Measurements from ENCODE around the gene MARCHF5. TPM values are rescaled to one million over a fixed set of nuclear protein-coding genes. Genes with fewer than 3 reads are reported as not detected.
"Not testable (repeated sequence)": the region's sequence is repeated elsewhere in the genome, so short reads cannot be mapped to it uniquely, and the experiment has no call there.

The MARCHF5 gene
- total RNA-seq, 4 donors from 2014 or later, result 10.2 to 19.2 (median 14.1) TPM

DNA sequence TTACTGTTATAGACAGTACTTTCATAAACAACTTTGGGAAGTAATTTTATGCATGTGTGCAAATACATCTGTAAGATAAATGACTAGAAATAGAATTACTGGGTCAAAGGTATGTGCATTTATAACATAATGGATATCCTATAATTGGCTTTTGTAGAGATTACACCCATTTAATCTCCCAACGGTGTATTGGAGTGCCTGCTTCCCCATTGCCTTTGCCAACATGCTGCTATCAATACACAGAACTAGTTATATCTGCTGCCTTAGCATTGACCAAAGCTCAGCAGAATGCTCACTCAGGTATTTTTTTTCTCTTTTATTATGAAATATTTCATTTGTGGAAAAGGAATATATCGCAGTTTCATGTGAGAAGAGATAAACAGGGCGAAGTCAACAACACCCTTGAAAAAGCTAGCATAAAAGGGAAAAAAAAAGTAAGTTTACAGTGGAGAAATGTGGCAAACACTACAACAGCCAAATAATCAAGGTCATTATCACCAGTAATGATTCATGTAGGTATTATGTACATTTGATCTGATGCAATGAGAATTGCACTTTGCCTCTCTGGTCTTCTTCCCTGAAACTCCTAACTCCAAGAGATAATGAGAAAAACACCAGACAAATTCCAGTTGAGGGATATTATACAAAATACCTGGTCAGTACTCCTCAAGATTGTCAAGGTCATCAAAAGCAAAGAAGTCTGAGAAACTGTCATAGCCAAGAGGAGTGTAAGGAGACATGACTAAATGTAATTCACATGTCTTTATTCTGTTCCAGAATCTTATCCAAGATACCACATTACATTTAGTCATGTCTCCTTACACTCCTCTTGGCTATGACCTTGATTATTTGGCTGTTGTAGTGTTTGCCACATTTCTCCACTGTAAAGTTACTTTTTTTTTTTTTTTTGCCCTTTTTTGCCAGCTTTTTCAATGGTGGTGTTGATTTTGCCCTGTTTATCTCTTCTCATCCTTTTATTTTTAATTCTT is 36.8 kb downstream of the MARCHF5 start:
- TF ChIP-seq, protein P1, sequence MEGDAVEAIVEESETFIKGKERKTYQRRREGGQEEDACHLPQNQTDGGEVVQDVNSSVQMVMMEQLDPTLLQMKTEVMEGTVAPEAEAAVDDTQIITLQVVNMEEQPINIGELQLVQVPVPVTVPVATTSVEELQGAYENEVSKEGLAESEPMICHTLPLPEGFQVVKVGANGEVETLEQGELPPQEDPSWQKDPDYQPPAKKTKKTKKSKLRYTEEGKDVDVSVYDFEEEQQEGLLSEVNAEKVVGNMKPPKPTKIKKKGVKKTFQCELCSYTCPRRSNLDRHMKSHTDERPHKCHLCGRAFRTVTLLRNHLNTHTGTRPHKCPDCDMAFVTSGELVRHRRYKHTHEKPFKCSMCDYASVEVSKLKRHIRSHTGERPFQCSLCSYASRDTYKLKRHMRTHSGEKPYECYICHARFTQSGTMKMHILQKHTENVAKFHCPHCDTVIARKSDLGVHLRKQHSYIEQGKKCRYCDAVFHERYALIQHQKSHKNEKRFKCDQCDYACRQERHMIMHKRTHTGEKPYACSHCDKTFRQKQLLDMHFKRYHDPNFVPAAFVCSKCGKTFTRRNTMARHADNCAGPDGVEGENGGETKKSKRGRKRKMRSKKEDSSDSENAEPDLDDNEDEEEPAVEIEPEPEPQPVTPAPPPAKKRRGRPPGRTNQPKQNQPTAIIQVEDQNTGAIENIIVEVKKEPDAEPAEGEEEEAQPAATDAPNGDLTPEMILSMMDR (IDR thresholded peaks at IDR 0.05), result no peak
- no peak for TF ChIP-seq POLR2A (IDR thresholded peaks at IDR 0.05)
- DNase-seq (ENCODE audit: low spot score in 2 of 2), result no peak
- intact Hi-C loops (cut with DNase I; ENCODE audit: low total_unique reads), result no loop called here
- 84% methylated on average over 3 of the region's 3 CpGs for WGBS, 2 donors
- H3K4me3 ChIP-seq (ENCODE audit: low read depth, poor library complexity, severe bottlenecking), result no peak overlapping the region

DNA sequence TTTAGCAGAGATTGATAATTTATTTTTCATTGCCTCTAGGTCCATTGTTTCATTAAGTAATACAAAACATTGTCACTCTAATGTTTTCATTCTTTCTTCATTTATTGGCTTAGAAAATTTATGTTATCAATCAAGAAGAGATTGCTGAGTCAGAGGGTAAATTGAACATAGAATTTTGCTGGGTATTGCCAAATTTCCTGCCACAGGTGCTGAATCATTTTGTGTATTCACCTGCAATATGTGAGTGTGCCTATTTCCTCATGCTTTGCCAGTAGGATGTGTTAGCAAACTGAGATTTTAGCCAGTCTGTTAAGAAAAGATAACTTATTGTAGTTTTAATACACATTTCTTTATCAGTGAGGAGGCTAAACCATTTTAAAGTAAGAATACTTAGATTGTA is 38.0 kb downstream of the MARCHF5 start:
- intact Hi-C loops (cut with DNase I; ENCODE audit: low total_unique reads), result no loop called here
- no peak for DNase-seq (ENCODE audit: low spot score in 2 of 2)
- H3K4me3 ChIP-seq (ENCODE audit: low read depth, poor library complexity, severe bottlenecking), result no peak overlapping the region
- TF ChIP-seq, protein P1 (IDR thresholded peaks at IDR 0.05), result no peak
- TF ChIP-seq POLR2A (IDR thresholded peaks at IDR 0.05), result no peak

DNA sequence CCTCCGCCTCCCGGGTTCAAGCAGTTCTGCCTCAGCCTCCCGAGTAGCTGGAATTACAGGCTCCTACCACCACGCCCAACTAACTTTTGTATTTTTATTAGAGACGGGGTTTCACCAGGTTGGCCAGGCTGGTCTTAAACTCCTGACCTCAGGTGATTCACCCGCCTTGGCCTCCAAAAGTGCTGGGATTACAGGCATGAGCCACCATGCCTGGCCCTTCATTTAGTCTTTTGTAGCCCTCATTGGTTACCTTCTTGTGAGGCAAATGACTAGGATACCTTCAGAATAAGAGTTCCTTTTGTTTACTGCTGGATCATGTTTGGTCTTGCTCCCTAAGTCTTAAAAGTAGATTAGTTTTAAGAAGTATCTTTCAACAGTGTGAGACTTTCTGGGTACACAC is 39.0 kb downstream of the MARCHF5 start:
- H3K4me3 ChIP-seq (ENCODE audit: low read depth, poor library complexity, severe bottlenecking); DNase-seq (ENCODE audit: low spot score in 2 of 2); intact Hi-C loops (cut with DNase I; ENCODE audit: low total_unique reads): not testable (repeated sequence)
- 64 to 72% methylated on average over 6 of the region's 6 CpGs for WGBS, 2 donors

DNA sequence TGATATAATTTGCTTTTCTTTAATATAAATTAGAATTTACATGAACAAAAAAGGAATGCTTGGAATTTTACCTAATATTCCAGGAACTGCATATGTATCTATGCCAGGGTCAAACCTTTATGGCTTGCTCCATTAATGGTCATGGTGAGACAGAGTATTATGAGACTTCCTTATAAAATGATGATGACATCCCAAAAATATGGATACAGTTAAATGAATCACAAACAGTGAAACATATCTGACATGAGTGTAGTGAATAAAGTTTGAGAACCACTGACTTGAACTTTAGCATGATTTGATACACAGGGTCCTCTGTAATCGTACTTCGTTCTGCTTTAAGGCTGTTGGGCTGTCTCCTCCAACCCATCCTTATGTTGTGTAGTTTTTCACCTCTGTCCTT is 51.8 kb downstream of the MARCHF5 start:
- H3K4me3 ChIP-seq (ENCODE audit: low read depth, poor library complexity, severe bottlenecking), result no peak overlapping the region
- TF ChIP-seq, protein P1 (IDR thresholded peaks at IDR 0.05), result no peak
- no peak for TF ChIP-seq POLR2A (IDR thresholded peaks at IDR 0.05)
- WGBS, 2 donors, result 90 to 95% methylated on average over 2 of the region's 2 CpGs
- intact Hi-C loops (cut with DNase I; ENCODE audit: low total_unique reads), result no loop called here
- DNase-seq (ENCODE audit: low spot score in 2 of 2), result no peak

DNA sequence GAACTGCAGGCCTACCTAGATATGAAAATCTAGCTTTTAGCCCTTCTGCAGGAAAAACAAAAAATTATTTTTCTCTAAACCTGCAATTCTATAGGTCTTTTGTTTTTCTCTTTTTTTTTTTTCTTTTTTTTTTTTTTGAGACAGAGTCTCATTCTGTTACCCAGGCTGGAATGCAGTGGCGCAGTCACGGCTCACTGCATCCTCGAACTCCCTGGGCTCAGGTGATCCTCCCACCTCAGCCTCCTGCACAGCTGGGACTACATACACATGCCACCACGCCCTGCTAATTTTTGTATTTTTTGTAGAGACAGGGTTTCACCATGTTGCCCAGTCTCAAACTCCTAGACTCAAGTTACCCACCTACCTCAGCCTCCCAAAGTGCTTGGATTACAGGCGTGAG is 54.6 kb downstream of the MARCHF5 start:
- 89 to 95% methylated on average over 5 of the region's 5 CpGs for WGBS, 2 donors
- DNase-seq (ENCODE audit: low spot score in 2 of 2); H3K4me3 ChIP-seq (ENCODE audit: low read depth, poor library complexity, severe bottlenecking); intact Hi-C loops (cut with DNase I; ENCODE audit: low total_unique reads): not testable (repeated sequence)

DNA sequence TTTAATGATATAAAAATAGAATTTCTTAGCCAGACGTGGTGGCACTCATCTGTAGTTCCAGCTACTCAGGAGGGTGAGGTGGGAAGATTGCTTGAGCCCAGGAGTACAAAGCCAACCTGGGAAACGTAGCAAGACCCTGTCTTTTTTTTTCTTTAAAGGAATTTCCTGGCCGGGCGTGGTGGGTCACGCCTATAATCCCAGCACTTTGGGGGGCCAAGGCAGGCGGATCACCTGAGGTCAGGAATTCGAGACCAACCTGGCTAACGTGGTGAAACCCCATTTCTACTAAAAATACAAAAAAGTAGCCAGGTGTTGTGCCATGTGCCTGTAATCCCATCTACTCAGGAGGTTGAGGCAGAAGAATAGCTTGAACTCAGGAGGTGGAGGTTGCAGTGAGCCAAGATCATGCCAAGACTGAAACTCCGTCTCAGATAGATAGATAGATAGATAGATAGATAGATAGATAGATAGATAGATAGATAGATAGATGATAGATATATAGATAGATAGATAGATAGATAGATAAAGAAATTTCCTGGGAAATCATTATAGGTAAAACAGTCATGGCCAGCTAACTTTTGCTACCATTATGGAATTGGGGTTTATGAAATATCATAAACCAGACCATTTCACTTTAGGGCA is 56.2 kb downstream of the MARCHF5 start:
- DNase-seq (ENCODE audit: low spot score in 2 of 2); intact Hi-C loops (cut with DNase I; ENCODE audit: low total_unique reads); H3K4me3 ChIP-seq (ENCODE audit: low read depth, poor library complexity, severe bottlenecking): not testable (repeated sequence)
- 93 to 96% methylated on average over 9 of the region's 9 CpGs for WGBS, 2 donors

DNA sequence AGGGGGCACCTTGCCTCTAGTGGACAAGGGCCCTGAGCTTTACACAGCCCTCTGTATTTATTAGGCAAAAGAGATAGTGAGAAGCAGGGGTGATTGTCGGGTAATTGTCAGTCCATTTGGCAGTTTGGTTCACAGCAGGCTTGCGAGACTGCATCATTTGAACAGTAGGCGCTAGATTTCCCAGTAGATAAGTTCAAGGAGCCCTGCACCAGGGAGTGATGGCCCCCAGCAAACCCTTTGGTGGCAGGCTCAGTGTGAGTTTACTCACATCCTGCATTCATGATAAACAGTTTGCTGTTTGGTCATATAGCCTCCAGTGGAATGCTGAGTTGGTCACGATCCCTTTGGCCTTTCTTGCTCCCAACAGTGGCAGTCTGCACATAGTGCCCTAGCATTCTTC is 59.4 kb downstream of the MARCHF5 start:
- DNase-seq (ENCODE audit: low spot score in 2 of 2), result no peak
- H3K4me3 ChIP-seq (ENCODE audit: low read depth, poor library complexity, severe bottlenecking), result no peak overlapping the region
- WGBS, 2 donors, result 97% methylated on average over 4 of the region's 4 CpGs
- no peak for TF ChIP-seq POLR2A (IDR thresholded peaks at IDR 0.05)
- TF ChIP-seq, protein P1 (IDR thresholded peaks at IDR 0.05), result no peak
- intact Hi-C loops (cut with DNase I; ENCODE audit: low total_unique reads), result no loop called here

Measured in lower leg skin (tissue), 4 donors.